HUDEP-2 (cell line): Measurements from ENCODE around the gene MED8.
A peak's percentile ranks its signal among the peaks of the same experiment; 100 is the strongest.

Experiments used
- DNase-seq, 76 experiments: peaks; one replicate each; lab custom pipeline; 2025; ENCODE audit not compliant: unreplicated experiment in 76 of 76; lab: John Stamatoyannopoulos, UW

The MED8 gene

DNA sequence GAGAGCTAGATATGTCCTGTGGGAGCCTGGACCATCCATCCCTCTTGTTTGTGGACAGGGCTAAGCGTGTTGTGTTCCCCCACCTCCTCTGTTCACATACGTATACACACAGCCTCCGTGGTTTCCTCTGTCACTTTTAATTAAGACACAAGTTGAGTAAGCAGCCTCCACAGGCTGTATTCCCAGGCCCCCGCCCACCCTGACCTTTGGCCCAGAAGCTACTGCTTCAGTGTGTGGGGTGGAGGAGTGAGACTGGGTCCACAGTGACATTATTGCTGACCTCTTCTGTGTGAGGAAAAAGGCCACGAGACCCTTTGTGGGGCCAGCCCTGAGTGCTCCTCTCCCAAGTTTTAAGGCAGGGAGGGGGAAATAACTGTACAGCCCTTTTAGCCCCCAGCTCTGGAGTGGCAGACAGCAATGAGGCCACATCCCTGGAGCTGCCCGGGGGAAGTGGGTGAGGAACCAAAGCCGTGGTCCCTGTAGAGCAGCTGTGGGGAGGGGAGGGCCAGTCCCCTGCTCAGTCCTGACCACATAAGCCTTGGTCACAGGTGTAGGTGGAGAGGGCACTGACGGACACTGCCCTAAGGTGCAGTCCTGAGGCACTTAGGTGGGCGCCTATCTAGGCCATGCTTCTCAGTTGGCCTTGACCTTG, 26.2 kb downstream of the MED8 start:
- peak in 1 of 76 experiments; percentile 10 for DNase-seq

- DNase-seq, result no peak
These were observed 29.0 kb downstream of the MED8 start for GRCh38 chr1:43360616-43361015.

GRCh38 chr1:43359696-43360095, 29.9 kb downstream of the MED8 start:
- DNase-seq, result no peak

- DNase-seq, result peak in 75 of 76 experiments; percentile 60 to 98 (median 96)
These were observed 30.6 kb downstream of the MED8 start, which contains the start of gene CDC20 for GRCh38 chr1:43358746-43359693. TSS of gene CDC20 (plus strand) at chr1:43358981. CDS start at chr1:43359216, 235 bp downstream.

GRCh38 chr1:43358121-43358745, 31.4 kb downstream of the MED8 start:
- peak in 25 of 76 experiments; percentile 3 to 72 (median 27) for DNase-seq

GRCh38 chr1:43357251-43357650, 32.3 kb downstream of the MED8 start:
- no peak for DNase-seq

GRCh38 chr1:43354936-43355335, 34.7 kb downstream of the MED8 start:
- DNase-seq, result no peak

- DNase-seq, result no peak
These were observed 35.1 kb downstream of the MED8 start for GRCh38 chr1:43354471-43354870.

DNA sequence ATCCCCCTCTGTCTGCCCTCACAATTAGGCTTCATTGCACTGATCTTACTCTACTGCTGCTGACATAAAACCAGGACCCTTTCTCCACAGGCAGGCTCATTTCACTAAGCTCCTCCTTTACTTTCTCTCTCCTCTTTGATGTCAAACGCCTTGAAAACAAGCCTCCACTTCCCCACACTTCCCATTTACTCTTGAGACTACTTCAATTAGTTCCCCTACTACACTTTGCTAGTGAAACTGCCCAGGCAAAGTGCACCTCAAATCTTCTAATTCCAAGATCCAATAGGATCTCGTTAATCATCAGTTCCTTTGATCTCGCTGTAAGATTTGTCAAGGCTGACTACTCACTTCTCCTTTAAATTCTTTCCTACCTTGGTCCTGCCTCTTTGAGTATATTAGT, 36.7 kb downstream of the MED8 start:
- no peak for DNase-seq

DNA sequence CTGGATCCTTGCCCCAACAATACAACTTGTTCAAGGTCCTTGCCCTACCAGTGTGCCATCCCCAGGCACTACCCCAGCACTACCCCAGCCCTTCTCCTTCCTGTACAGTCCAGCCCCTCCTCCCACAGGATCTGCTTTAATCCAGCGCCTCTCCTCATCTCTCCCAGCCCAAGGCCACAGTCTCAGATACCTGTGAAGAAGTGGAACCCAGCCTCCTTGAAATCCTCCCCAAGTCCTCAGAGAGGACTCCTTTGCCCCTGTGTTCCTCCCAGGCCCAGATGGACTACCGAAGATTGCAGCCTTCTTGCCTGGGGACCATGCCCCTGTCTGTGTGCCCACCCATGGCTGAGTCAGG, 37.3 kb downstream of the MED8 start:
- no peak for DNase-seq

DNA sequence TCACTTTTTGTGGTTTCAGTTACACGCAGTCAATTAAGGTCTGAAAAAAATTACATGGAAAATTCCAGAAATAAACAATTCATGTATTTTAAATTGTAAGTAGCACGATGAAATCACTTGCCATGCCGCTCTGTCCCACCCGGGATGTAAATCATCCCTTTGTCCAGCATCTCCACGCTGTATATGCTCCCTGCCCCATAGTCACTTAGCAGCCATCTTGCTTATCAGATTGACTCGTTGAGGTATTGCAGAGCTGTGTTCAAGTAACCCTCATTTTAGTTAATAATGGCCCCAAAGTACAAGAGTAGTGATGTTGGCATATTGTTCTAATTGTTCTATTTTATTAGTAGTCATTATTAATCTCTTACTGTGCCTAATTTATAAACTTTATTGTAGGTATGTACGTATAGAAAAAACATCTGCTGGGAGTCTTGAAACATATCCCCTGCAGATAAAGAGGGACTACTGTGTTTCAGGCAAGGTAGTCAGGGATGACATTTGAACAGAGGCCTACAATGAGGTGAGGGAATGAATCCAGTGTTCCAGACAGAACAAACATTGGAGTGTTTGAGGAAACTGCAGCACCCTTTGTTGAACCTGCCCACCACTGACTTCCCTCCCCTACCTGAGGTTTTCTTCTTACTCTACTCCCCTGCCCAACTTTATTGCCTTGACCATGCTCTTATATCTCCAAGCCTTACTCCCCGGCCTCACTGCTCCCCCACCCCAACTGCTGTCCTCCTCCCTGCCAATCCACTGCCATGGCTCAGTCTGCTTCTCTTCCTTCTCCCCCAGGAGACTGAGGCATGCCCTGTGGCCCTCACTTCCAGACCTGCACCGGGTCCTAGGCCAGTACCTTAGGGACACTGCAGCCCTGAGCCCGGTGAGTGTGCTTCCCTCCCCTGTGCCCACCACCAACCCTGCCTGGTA, 37.9 kb downstream of the MED8 start:
- no peak for DNase-seq

- DNase-seq, result no peak
These were observed 38.6 kb downstream of the MED8 start for GRCh38 chr1:43350976-43351375.

DNA sequence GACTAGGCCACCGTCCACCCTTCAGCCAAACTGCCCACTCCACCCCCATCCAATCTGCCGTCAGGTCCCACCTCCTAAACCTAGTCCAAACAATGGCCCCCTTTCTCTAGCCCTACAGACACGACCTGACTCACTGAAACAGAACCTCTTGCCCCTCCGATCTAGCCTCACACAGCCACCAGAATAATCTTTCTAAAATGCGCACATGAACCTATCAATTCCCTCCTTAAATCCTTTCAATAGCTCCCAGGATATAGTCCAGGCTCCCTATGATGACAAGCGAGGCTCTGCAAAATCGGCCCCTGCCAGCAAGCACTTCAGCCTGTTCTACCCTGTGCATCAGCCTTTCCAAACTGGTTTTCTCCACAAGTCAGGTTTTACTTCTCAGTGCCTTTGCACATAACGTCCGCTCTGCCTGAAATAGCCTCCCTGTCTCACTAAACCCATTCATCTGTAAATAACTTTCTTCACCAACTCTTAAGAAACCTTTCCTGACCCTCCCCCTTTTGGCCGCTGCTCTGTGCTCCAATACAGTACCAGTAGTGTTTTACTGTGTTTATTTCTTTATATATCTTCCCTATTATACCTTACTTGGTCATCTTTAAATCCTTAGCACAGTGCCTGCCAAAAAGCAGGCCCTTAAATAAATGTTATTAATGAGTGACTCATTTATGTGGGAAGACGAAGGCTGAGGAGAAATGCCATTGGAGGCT, 39.9 kb downstream of the MED8 start:
- DNase-seq, result no peak

- DNase-seq, result peak in 3 of 76 experiments; percentile 2 to 21 (median 14)
These were observed 40.6 kb downstream of the MED8 start for GRCh38 chr1:43348809-43349593.

DNA sequence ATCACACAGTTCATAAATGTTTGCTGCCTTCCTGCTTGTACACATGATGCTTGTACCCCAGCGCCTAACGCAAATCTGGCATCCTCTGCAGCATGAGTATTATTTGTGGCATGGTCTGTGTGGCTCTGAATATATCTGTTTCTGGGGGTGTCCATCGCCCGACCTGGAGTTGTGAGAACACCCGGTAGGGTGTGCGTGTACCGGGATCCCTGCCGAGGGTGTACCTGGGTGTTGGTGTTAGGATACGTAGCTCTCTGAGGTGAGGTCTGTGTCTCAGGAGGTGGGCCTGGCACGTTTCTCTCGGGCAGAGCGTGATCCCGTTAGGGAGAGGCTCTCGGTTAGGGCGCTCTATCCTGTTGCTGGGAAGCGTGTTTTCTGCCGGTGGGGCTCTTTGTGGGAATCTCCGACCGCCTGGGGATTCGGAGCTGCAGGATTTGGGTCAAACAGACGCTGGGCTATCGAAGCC, 41.2 kb downstream of the MED8 start:
- DNase-seq, result no peak

DNA sequence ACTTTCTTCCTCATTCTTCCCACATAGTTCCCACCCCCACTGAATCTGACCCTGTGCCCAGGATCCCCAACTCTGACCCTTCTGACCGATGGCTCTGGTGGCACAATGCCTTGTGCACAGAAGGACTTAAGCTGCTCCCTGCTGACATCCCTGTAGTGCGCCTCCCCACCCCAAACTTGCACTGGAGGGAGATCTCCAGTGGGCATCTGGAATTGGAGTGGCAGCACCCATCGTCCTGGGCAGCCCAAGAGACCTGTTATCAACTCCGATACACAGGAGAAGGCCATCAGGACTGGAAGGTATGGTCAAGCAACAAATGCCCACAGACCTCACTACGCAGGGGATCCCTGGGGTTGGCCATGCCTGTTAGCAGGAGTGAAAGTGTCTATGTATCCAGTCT, 43.0 kb downstream of the MED8 start:
- DNase-seq, result no peak

GRCh38 chr1:43345120-43345519, 44.5 kb downstream of the MED8 start:
- peak in 73 of 76 experiments; percentile 13 to 90 (median 64) for DNase-seq

GRCh38 chr1:43344267-43344850, 45.2 kb downstream of the MED8 start:
- DNase-seq, result peak in 47 of 76 experiments; percentile 5 to 78 (median 27)
